Measurements from ENCODE around the gene TSHR. TPM values are rescaled to one million over a fixed set of nuclear protein-coding genes. Genes with fewer than 3 reads are reported as not detected.

The TSHR gene
- total RNA-seq, 1 experiment from 2014 or later, result not detected

- Mint-ChIP-seq H3K4me3 (ENCODE audit: unreplicated experiment) (no peak overlapping the region), H3K4me1 (ENCODE audit: insufficient read depth, unreplicated experiment) (no peaks in the 10 kb centered on the region), H3K9me3 (ENCODE audit: unreplicated experiment) (no peaks in the 10 kb centered on the region), H3K27me3 (ENCODE audit: insufficient read depth, unreplicated experiment) (peaks cover 44% of the 10 kb centered on the region), H3K27ac (ENCODE audit: low read depth, unreplicated experiment) (no peak overlapping the region), H3K36me3 (ENCODE audit: insufficient read depth, unreplicated experiment) (no peaks in the 10 kb centered on the region)
- POLR2A ChIA-PET, result interaction anchor here (0.7 kb wide), 1 partner anchor 227 kb away, joined by 3 read pairs; no protein-coding TSS in a partner anchor
- intact Hi-C loops (cut with micrococcal nuclease), result no loop called here
- CTCF ChIA-PET, result interaction anchor here (1.0 to 9.6 kb wide), 4 partner anchors 28 to 1999 kb away, joined by 3 to 140 read pairs (median 3); no protein-coding TSS in a partner anchor
- TF ChIP-seq, protein P1, sequence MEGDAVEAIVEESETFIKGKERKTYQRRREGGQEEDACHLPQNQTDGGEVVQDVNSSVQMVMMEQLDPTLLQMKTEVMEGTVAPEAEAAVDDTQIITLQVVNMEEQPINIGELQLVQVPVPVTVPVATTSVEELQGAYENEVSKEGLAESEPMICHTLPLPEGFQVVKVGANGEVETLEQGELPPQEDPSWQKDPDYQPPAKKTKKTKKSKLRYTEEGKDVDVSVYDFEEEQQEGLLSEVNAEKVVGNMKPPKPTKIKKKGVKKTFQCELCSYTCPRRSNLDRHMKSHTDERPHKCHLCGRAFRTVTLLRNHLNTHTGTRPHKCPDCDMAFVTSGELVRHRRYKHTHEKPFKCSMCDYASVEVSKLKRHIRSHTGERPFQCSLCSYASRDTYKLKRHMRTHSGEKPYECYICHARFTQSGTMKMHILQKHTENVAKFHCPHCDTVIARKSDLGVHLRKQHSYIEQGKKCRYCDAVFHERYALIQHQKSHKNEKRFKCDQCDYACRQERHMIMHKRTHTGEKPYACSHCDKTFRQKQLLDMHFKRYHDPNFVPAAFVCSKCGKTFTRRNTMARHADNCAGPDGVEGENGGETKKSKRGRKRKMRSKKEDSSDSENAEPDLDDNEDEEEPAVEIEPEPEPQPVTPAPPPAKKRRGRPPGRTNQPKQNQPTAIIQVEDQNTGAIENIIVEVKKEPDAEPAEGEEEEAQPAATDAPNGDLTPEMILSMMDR (IDR thresholded peaks at IDR 0.05; ENCODE audit: unreplicated experiment), result no peak
- DNase-seq (ENCODE audit: unreplicated experiment), result no peak
- BruUV-seq (replicated peaks), result no TSS peak
Observed at GRCh38 chr14:80958939-80959338, 3.5 kb downstream of the TSHR start.

GRCh38 chr14:80959496-80959895 is 4.1 kb downstream of the TSHR start:
- Mint-ChIP-seq H3K4me1 (ENCODE audit: insufficient read depth, unreplicated experiment) (no peaks in the 10 kb centered on the region), H3K4me3 (ENCODE audit: unreplicated experiment) (no peak overlapping the region), H3K27ac (ENCODE audit: low read depth, unreplicated experiment) (no peak overlapping the region), H3K27me3 (ENCODE audit: insufficient read depth, unreplicated experiment) (peaks cover 44% of the 10 kb centered on the region), H3K9me3 (ENCODE audit: unreplicated experiment) (no peaks in the 10 kb centered on the region), H3K36me3 (ENCODE audit: insufficient read depth, unreplicated experiment) (no peaks in the 10 kb centered on the region)
- TF ChIP-seq, protein P1 (IDR thresholded peaks at IDR 0.05; ENCODE audit: unreplicated experiment), result no peak
- BruUV-seq (replicated peaks), result no TSS peak
- ChIA-PET POLR2A (no interaction called here), CTCF (interaction anchor here (0.7 to 9.6 kb wide), 5 partner anchors 28 to 212 kb away, joined by 3 to 140 read pairs (median 4); no protein-coding TSS in a partner anchor)
- DNase-seq (ENCODE audit: unreplicated experiment), result no peak
- intact Hi-C loops (cut with micrococcal nuclease), result no loop called here

- no peaks in the 10 kb centered on the region for H3K9me3 Mint-ChIP-seq (ENCODE audit: unreplicated experiment)
- H3K4me3 Mint-ChIP-seq (ENCODE audit: unreplicated experiment), result no peak overlapping the region
- no peak for DNase-seq (ENCODE audit: unreplicated experiment)
- no peaks in the 10 kb centered on the region for H3K36me3 Mint-ChIP-seq (ENCODE audit: insufficient read depth, unreplicated experiment)
- BruUV-seq (replicated peaks), result no TSS peak
- ChIA-PET POLR2A (no interaction called here), CTCF (interaction anchor here (0.6 to 1.3 kb wide), 3 partner anchors 9 to 396 kb away, joined by 3 to 4 read pairs (median 3); partner anchors contain the start of gene TSHR)
- peaks cover 8% of the 10 kb centered on the region for H3K4me1 Mint-ChIP-seq (ENCODE audit: insufficient read depth, unreplicated experiment)
- intact Hi-C loops (cut with micrococcal nuclease), result no loop called here
- no peak overlapping the region for H3K27ac Mint-ChIP-seq (ENCODE audit: low read depth, unreplicated experiment)
- H3K27me3 Mint-ChIP-seq (ENCODE audit: insufficient read depth, unreplicated experiment), result peaks cover 26% of the 10 kb centered on the region
- TF ChIP-seq, protein P1 (IDR thresholded peaks at IDR 0.05; ENCODE audit: unreplicated experiment), result no peak
Observed at GRCh38 chr14:80965037-80965436, 9.6 kb downstream of the TSHR start.

DNA sequence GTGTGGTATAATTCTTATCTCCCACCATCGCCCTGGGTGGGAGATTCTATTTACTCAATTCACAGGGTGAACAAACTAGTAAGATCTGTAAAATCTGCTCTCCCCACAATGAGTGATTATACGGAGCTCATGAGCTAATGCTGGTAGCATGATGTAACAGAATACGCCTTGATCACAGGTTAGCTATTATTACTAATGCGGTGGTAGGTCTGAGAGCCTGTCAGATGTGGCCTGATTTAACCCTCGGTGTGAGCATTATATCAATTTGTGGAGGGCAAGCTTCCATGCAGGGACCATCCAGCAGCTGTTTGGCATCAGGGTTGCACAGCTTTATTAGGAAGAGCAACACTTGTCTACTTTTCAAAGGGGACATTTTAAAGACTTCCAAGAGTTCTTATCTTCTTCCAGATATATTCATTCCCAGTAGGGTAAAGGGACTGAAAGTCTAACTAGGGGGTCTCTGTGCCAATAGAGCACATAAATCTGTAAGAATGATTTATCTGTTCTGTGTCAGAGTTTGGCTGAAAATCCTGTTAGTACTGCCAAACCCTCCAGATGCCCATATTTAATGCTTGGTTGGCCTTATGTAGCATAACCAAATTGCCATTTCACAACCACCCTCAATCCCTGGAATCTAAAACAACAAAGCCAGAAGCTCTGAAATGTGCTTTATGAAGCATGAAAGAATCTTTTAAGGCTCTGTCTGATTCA is 18.7 kb downstream of the TSHR start:
- TF ChIP-seq, protein P1 (IDR thresholded peaks at IDR 0.05; ENCODE audit: unreplicated experiment), result no peak
- intact Hi-C loops (cut with micrococcal nuclease), result no loop called here
- Mint-ChIP-seq H3K4me1 (ENCODE audit: insufficient read depth, unreplicated experiment) (no peaks in the 10 kb centered on the region), H3K9me3 (ENCODE audit: unreplicated experiment) (no peaks in the 10 kb centered on the region), H3K27ac (ENCODE audit: low read depth, unreplicated experiment) (no peak overlapping the region), H3K36me3 (ENCODE audit: insufficient read depth, unreplicated experiment) (no peaks in the 10 kb centered on the region), H3K4me3 (ENCODE audit: unreplicated experiment) (no peak overlapping the region), H3K27me3 (ENCODE audit: insufficient read depth, unreplicated experiment) (peaks cover 50% of the 10 kb centered on the region)
- ChIA-PET CTCF (interaction anchor here (0.6 to 12.9 kb wide), 6 partner anchors 14 to 312 kb away, joined by 3 to 124 read pairs (median 5); partner anchors contain the start of genes CEP128 and TSHR), POLR2A (interaction anchor here (1.3 to 1.5 kb wide), 2 partner anchors 11 to 19 kb away, joined by 4 to 5 read pairs; no protein-coding TSS in a partner anchor)
- BruUV-seq (replicated peaks), result no TSS peak
- DNase-seq (ENCODE audit: unreplicated experiment), result peak; percentile 16

Data from MCF 10A (cell line).